Lung (tissue), 12 donors: ENCODE results near the gene ATP1A1. TPM values are rescaled to one million over a fixed set of nuclear protein-coding genes. Genes with fewer than 3 reads are reported as not detected.

ENCODE experiments used
- ATAC-seq: fragments of 200-7000 bp; cut with Tn5 transposase; one replicate; pipeline ENCODE4 v1.9.1; 2020; ENCODE audit warnings: moderate number of reproducible peaks; ENCODE audit not compliant: insufficient read depth, low FRiP score
- DNase-seq, 3 donors: peaks; one replicate each; pipeline ENCODE4 v3.0.0-alpha.2; 2013 to 2017
- H3K27ac ChIP-seq, 2 donors: one replicate each; pipeline ENCODE4 v1.5.1; 2013; ENCODE audit warnings: mild to moderate bottlenecking in 2 of 2, moderate library complexity in 2 of 2, control low read depth in 1 of 2, inconsistent platforms in 1 of 2, low read depth in 1 of 2, low read length in 1 of 2
- H3K27me3 ChIP-seq, 3 donors: one replicate each; pipeline ENCODE4 v1.5.1; 2013; ENCODE audit warnings: low read length in 2 of 3; ENCODE audit not compliant: control insufficient read depth in 3 of 3, insufficient read depth in 3 of 3
- H3K36me3 ChIP-seq, 4 donors: one replicate each; pipeline ENCODE4 v1.5.1; 2013; ENCODE audit warnings: low read length in 4 of 4, mild to moderate bottlenecking in 1 of 4, moderate library complexity in 1 of 4; ENCODE audit not compliant: control insufficient read depth in 4 of 4, insufficient read depth in 4 of 4
- H3K4me1 ChIP-seq, 5 donors: one replicate each; pipeline ENCODE4 v1.5.1; 2013; ENCODE audit warnings: low read length in 5 of 5, mild to moderate bottlenecking in 2 of 5, moderate library complexity in 1 of 5; ENCODE audit not compliant: control insufficient read depth in 5 of 5, insufficient read depth in 5 of 5
- H3K4me3 ChIP-seq: one replicate; pipeline ENCODE4 v1.5.1; 2013; ENCODE audit warnings: mild to moderate bottlenecking, control low read depth, moderate library complexity
- H3K9ac ChIP-seq, 2 donors: one replicate each; pipeline ENCODE4 v1.5.1; 2013; ENCODE audit warnings: low read length in 2 of 2, control low read depth in 1 of 2; ENCODE audit not compliant: insufficient read depth in 1 of 2
- H3K9me3 ChIP-seq, 4 donors: one replicate each; pipeline ENCODE4 v1.5.1; 2013; ENCODE audit warnings: low read length in 3 of 4, mild to moderate bottlenecking in 1 of 4, moderate library complexity in 1 of 4; ENCODE audit not compliant: control insufficient read depth in 4 of 4, insufficient read depth in 3 of 4
- CTCF ChIP-seq: IDR thresholded peaks from 2 replicates; pipeline ENCODE4 v1.5.1; 2012; ENCODE audit warnings: mild to moderate bottlenecking; ENCODE audit errors: control extremely low read depth, extremely low read depth
- WGBS, 2 donors: extraction: QIAGEN DNeasy Blood & Tissue Kit; methylation state at CpG; one replicate each; pipeline ENCODE4 v1.1.7; 2013; 5-methylcytosine and 5-hydroxymethylcytosine counted together
- polyA plus RNA-seq, 2 donors: library from polyadenylated mRNA; stranded (reverse); fragments of 200-250 nt; gene quantifications; one replicate each; pipeline ENCODE4 v1.2.1, GENCODE V29; 2013
- total RNA-seq, 2 donors: library from RNA; depleted of rRNA in 1 of 2; stranded (reverse); fragments of >200 nt in 1 of 2; gene quantifications; one replicate each; pipeline ENCODE4 v1.2.1, GENCODE V29; 2014 to 2021
- donor health status: control.
- donor health status: control.
- donor health status: Bipolar disorder and iron deficiency.
- donor health status: healthy.
- donor health status: DM: yes; HTN: yes; CAD: no.

Gene ATP1A1
- total and polyA plus RNA-seq, 4 donors = 320 to 715 (median 612) TPM

- peaks cover 0 to 3% (median under 1%) of the 10 kb centered on the region in 4 donors for H3K36me3 ChIP-seq
- no peak for ATAC-seq
- no peak for DNase-seq
- H3K4me3 ChIP-seq = no peak overlapping the region
- 97 to 98% methylated on average over 2 of the region's 2 CpGs for WGBS, 2 donors
- peaks cover 0 to 12% (median 7%) of the 10 kb centered on the region in 5 donors for H3K4me1 ChIP-seq
- no peak for TF ChIP-seq CTCF
- no peak overlapping the region for H3K27ac ChIP-seq
- no peaks in the 10 kb centered on the region for H3K9me3 ChIP-seq
- no peak overlapping the region for H3K9ac ChIP-seq
- no peaks in the 10 kb centered on the region for H3K27me3 ChIP-seq
Measured at GRCh38 chr1:116413414-116413813, 40.4 kb downstream of the ATP1A1 start.

GRCh38 chr1:116414364-116414763 is 41.3 kb downstream of the ATP1A1 start:
- H3K9me3 ChIP-seq = no peaks in the 10 kb centered on the region
- peaks cover 0 to 3% (median under 1%) of the 10 kb centered on the region in 4 donors for H3K36me3 ChIP-seq
- DNase-seq (no peak), ATAC-seq (no peak)
- H3K4me3 ChIP-seq = no peak overlapping the region
- no peak for TF ChIP-seq CTCF
- 96 to 99% methylated on average over 3 of the region's 3 CpGs for WGBS, 2 donors
- H3K4me1 ChIP-seq = peaks cover 0 to 14% (median 7%) of the 10 kb centered on the region in 5 donors
- H3K9ac ChIP-seq = no peak overlapping the region
- H3K27ac ChIP-seq = no peak overlapping the region
- no peaks in the 10 kb centered on the region for H3K27me3 ChIP-seq

- Histone ChIP-seq H3K4me1 (peaks cover 0 to 14% (median 7%) of the 10 kb centered on the region in 5 donors), H3K27ac (peak overlapping the region in 1 of 2 donors; percentile 90), H3K36me3 (peaks cover 0 to 3% (median under 1%) of the 10 kb centered on the region in 4 donors), H3K9me3 (no peaks in the 10 kb centered on the region), H3K4me3 (no peak overlapping the region), H3K27me3 (no peaks in the 10 kb centered on the region), H3K9ac (no peak overlapping the region)
- DNase-seq (no peak), ATAC-seq (no peak)
- TF ChIP-seq CTCF = no peak
- 94 to 99% methylated on average over 3 of the region's 3 CpGs for WGBS, 2 donors
Measured at GRCh38 chr1:116415200-116415698, 42.2 kb downstream of the ATP1A1 start.
